ENCODE data around the gene EXOC3L4.

EXOC3L4 gene

GRCh38 chr14:103101963-103102688 is 7.6 kb downstream of the EXOC3L4 start:
- DNase-seq, result peak in 1 of 2 experiments; percentile 22
- TF ChIP-seq POLR2A (IDR thresholded peaks at IDR 0.05; ENCODE audit: low read length) (no peak), GATA1 (IDR thresholded peaks at IDR 0.05; ENCODE audit: low read depth, low read length) (no peak)

GRCh38 chr14:103102689-103103260 is 8.2 kb downstream of the EXOC3L4 start:
- TF ChIP-seq GATA1 (IDR thresholded peaks at IDR 0.05; ENCODE audit: low read depth, low read length), result no peak
- no peak for TF ChIP-seq POLR2A (IDR thresholded peaks at IDR 0.05; ENCODE audit: low read length)
- DNase-seq, result no peak

DNA sequence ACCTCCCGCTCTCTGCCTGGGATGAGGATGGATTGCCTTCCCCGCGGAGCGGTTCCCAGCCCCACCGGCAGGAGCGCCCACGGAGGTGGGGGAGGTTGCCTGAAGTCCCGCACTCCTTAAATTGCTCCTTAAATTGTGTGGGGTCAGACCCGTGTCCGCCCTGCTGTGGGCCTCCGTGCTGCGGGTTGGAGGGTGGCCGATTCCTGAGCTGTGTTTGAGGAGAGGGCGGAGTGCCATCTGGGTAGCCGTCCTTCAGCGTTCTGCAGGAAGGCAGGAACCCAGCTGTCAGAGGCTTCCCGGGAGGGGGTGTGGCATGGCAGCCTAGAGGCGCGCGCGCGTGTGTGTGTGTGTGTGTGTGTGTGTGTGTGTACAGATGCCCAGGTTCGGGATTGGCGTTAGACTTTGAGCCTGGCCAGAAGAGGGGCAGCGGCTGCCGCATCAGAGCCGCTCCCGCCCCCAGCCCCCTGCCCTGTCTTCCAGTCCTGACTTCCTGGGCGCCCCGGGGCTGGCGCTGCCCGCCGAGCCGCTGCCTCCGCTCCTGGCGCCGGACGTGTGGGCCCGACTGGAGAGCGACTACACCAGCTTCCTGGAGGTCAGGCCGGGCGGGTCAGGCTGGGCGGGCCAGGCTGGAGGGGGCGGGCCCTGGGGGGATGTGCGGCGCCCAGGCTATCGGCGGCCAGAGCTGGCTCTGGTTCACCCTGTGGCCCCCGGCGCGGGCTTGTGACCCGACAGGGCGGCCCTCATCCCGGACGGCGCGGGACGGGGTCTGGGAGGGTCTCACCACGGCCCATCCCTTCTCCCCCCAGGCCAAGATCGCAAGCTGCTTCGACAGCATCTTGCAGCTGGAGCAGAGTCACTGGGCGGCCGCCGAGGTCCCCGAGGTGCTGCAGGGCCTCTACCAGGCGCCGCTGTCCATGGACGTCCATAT is 9.2 kb downstream of the EXOC3L4 start:
- peak; percentile 24 to 25 for DNase-seq
- no peak for TF ChIP-seq POLR2A (IDR thresholded peaks at IDR 0.05; ENCODE audit: low read length)
- no peak for TF ChIP-seq GATA1 (IDR thresholded peaks at IDR 0.05; ENCODE audit: low read depth, low read length)

- no peak for DNase-seq
- TF ChIP-seq POLR2A (IDR thresholded peaks at IDR 0.05; ENCODE audit: low read length) (no peak), GATA1 (IDR thresholded peaks at IDR 0.05; ENCODE audit: low read depth, low read length) (no peak)
Measured at GRCh38 chr14:103104389-103104653, 9.8 kb downstream of the EXOC3L4 start.

GRCh38 chr14:103104654-103105452 is 10.3 kb downstream of the EXOC3L4 start:
- TF ChIP-seq POLR2A (IDR thresholded peaks at IDR 0.05; ENCODE audit: low read length) (no peak), GATA1 (IDR thresholded peaks at IDR 0.05; ENCODE audit: low read depth, low read length) (no peak)
- DNase-seq, result peak; percentile 52 to 72

GRCh38 chr14:103105580-103106150 is 11.1 kb downstream of the EXOC3L4 start:
- peak; percentile 15 to 30 for DNase-seq
- TF ChIP-seq GATA1 (IDR thresholded peaks at IDR 0.05; ENCODE audit: low read depth, low read length) (no peak), POLR2A (IDR thresholded peaks at IDR 0.05; ENCODE audit: low read length) (no peak)

DNA sequence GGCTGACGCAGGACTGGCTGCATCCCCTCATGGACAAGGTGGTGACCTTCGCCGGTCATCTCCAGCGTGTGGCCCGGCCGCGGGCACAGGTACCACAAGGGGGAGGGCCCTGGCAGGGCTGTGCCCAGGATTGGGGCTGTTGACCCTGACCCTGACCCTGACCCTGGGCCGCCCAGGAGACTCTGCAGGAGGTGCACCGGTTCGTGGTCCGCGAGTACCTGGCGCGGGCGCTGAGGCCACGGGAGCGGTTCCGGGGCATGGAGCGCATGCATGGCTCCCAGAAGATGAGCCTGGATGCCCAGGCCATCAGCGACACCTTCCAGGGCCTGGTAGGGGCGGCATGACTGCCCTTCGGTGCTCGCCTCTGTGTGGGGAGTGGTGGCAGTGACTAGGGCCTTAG is 12.9 kb downstream of the EXOC3L4 start:
- DNase-seq, result no peak
- TF ChIP-seq GATA1 (IDR thresholded peaks at IDR 0.05; ENCODE audit: low read depth, low read length), result no peak
- TF ChIP-seq POLR2A (IDR thresholded peaks at IDR 0.05; ENCODE audit: low read length), result no peak

DNA sequence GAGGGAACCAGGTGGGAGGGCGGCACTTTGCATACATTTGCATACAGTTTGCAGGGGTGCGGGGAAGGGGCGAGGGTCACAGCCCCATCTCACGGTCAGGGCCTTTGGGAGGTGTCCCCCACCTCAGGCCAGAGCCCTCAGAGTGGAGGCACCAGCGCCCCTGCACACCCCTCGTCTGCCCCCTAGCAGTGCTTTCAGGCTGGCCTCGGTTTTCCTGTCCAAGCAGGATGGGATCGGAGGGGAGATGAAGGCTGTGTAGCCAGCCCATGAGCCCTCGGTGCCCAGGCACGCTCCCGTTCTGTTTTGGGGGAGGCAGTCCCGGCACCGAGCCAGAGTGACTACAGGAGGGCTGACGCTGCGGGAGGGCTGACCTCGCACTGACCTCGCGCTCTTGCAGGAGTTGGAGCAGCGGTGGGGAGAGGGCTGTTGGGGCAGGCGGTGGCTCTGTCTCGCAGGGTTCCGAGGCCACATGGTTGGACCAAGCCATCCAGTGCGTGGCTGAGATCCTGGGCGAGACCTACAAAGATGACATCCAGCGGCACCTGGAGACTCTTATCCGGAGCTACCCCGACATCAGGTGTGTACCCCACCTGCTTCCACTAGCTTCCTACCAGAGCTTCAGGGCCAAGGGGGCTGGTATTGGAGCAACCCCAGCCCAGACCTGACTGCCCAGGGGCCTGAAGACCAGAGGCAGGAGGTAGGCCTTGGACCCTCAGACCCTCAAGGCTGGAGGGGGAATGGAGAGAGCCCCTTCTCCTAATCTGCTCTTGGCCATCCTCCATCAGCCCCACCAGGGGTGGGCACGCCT is 13.6 kb downstream of the EXOC3L4 start:
- DNase-seq, result no peak
- TF ChIP-seq GATA1 (IDR thresholded peaks at IDR 0.05; ENCODE audit: low read depth, low read length) (no peak), POLR2A (IDR thresholded peaks at IDR 0.05; ENCODE audit: low read length) (no peak)

DNA sequence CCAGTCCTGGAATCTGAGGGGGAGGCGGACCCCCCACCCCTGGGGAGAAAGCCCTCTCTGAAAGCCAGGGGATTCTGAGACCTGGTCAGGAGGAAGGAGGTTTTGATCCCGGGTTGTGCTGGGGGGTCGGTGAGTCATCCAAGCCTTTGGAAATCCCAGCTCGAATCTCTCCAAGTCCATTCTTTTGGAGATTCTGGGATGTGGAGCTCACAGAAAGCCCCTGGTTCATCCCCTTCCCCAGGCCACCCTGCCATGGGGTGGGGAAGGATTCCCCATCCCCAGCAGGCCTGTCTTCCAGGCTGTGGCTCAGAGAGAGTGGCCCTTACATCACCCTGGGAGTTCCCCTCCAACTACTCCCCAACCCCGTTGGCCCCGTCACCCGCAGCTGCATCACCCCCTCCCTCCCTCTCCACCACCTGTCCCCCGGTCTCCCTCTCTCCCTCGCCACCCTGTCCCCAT is 14.3 kb downstream of the EXOC3L4 start:
- DNase-seq, result no peak

GRCh38 chr14:103109535-103110441 is 15.3 kb downstream of the EXOC3L4 start:
- DNase-seq, result no peak
- no peak for TF ChIP-seq GATA1 (IDR thresholded peaks at IDR 0.05; ENCODE audit: low read depth, low read length)
- no peak for TF ChIP-seq POLR2A (IDR thresholded peaks at IDR 0.05; ENCODE audit: low read length)

More for the DNA sequence above, 14.3 kb downstream of the EXOC3L4 start:
- TF ChIP-seq GATA1 (IDR thresholded peaks at IDR 0.05; ENCODE audit: low read depth, low read length) (no peak), POLR2A (IDR thresholded peaks at IDR 0.05; ENCODE audit: low read length) (no peak)

GRCh38 chr14:103110681-103111231 is 16.2 kb downstream of the EXOC3L4 start:
- DNase-seq, result no peak
- TF ChIP-seq POLR2A (IDR thresholded peaks at IDR 0.05; ENCODE audit: low read length) (no peak), GATA1 (IDR thresholded peaks at IDR 0.05; ENCODE audit: low read depth, low read length) (no peak)
